HFF-Myc (cell line): ENCODE results near the gene TFEB.

ENCODE experiments used
- DNase-seq: peaks from one replicate; pipeline ENCODE4 v3.0.0-alpha.2; 2011; ENCODE audit warnings: low read depth; ENCODE audit errors: extremely low read depth
- H3K4me3 ChIP-seq: replicated peaks from 2 replicates; pipeline ENCODE4 v1.5.1; 2011; ENCODE audit warnings: low read depth, mild to moderate bottlenecking, control low read depth, low read length
- CTCF ChIP-seq: IDR thresholded peaks from 2 replicates; pipeline ENCODE4 v1.5.1; 2012; ENCODE audit warnings: mild to moderate bottlenecking, low read depth, low read length, control low read depth; ENCODE audit errors: missing control alignments

Gene TFEB

GRCh38 chr6:41728073-41728936, 7.1 kb downstream of the TFEB start:
- DNase-seq, result no peak
- no peak overlapping the region for H3K4me3 ChIP-seq
- TF ChIP-seq CTCF, result no peak

- TF ChIP-seq CTCF, result no peak
- no peak for DNase-seq
- no peak overlapping the region for H3K4me3 ChIP-seq
Observed at GRCh38 chr6:41727705-41728072, 7.7 kb downstream of the TFEB start.

- TF ChIP-seq CTCF, result no peak
- H3K4me3 ChIP-seq, result no peak overlapping the region
- no peak for DNase-seq
Observed at GRCh38 chr6:41726876-41727275, 8.5 kb downstream of the TFEB start.

GRCh38 chr6:41724586-41725501, 10.6 kb downstream of the TFEB start:
- H3K4me3 ChIP-seq, result no peak overlapping the region
- TF ChIP-seq CTCF, result no peak
- DNase-seq, result no peak

- H3K4me3 ChIP-seq, result no peak overlapping the region
- DNase-seq, result no peak
- no peak for TF ChIP-seq CTCF
Observed at GRCh38 chr6:41724228-41724580, 11.2 kb downstream of the TFEB start.

GRCh38 chr6:41723530-41724227, 11.7 kb downstream of the TFEB start:
- no peak for TF ChIP-seq CTCF
- no peak overlapping the region for H3K4me3 ChIP-seq
- no peak for DNase-seq
